Gastrocnemius medialis (tissue), 4 donors: ENCODE results near the gene QSOX2.

ENCODE experiments used
- POLR2A ChIP-seq, 2 donors: fragments of 450-650 bp; IDR thresholded peaks; one replicate each; pipeline ENCODE4 v1.6.1; 2017; ENCODE audit warnings: antibody characterized with exemption in 2 of 2, mild to moderate bottlenecking in 2 of 2, moderate library complexity in 2 of 2
- TF ChIP-seq, protein P1 (sequence below), 5 experiments: fragments of 450-650 bp in 3 of 5; fragments of 200-600 bp in 2 of 5; sonication (generic) in 2 of 5; IDR thresholded peaks in 4 of 5; conservative IDR thresholded peaks in 1 of 5; 1 replicate in 4 of 5; 2 replicates in 1 of 5; pipeline ENCODE4 v1.5.1; 2016 to 2019; ENCODE audit warnings: antibody characterized with exemption in 5 of 5, mild to moderate bottlenecking in 3 of 5, moderate library complexity in 3 of 5

DNA sequence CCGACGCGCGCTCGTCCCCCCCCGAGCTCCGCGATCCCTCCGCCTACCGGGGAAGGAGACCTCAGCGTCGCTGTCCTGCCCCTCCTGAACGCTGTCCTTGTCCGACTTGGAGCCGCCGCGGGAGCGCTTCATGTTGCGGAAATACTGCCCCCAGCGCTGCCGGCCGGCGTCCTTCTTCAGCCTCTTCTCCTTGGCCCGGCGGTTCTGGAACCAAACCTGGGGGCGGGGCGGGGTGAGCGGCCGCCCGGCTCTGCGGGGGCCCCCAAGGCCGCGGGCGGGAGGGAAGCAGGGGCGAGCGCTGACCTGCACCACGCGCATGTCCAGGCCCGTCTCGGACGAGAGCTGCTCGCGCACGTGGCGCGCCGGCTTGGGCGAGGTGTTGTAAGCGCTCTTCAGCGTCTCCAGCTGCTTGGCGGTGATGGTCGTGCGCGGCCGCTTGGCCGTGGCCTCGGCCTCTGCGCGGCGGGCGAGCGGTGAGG is 47.0 kb downstream of the QSOX2 start:
- TF ChIP-seq, protein P1, sequence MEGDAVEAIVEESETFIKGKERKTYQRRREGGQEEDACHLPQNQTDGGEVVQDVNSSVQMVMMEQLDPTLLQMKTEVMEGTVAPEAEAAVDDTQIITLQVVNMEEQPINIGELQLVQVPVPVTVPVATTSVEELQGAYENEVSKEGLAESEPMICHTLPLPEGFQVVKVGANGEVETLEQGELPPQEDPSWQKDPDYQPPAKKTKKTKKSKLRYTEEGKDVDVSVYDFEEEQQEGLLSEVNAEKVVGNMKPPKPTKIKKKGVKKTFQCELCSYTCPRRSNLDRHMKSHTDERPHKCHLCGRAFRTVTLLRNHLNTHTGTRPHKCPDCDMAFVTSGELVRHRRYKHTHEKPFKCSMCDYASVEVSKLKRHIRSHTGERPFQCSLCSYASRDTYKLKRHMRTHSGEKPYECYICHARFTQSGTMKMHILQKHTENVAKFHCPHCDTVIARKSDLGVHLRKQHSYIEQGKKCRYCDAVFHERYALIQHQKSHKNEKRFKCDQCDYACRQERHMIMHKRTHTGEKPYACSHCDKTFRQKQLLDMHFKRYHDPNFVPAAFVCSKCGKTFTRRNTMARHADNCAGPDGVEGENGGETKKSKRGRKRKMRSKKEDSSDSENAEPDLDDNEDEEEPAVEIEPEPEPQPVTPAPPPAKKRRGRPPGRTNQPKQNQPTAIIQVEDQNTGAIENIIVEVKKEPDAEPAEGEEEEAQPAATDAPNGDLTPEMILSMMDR (IDR thresholded peaks at IDR 0.05 in 4 of 5, conservative IDR thresholded peaks at IDR 0.05 in 1 of 5): no peak
- TF ChIP-seq POLR2A (IDR thresholded peaks at IDR 0.05): no peak
